Cerebellar nuclear complex (tissue), 1 donor: ENCODE results near the gene ACAT2.
"Not testable (repeated sequence)": the region's sequence is repeated elsewhere in the genome, so short reads cannot be mapped to it uniquely, and the experiment has no call there.

Experiments
- DNase-seq, 2 experiments: peaks; one replicate each; lab custom pipeline; 2025; lab: John Stamatoyannopoulos, UW

Gene ACAT2

GRCh38 chr6:159772196-159772595, 10.4 kb downstream of the ACAT2 start:
- no peak for DNase-seq

- DNase-seq: no peak
Observed at GRCh38 chr6:159777240-159777904, 15.5 kb downstream of the ACAT2 start.

- DNase-seq: no peak
Observed at GRCh38 chr6:159778131-159778530, 16.3 kb downstream of the ACAT2 start.

- no peak for DNase-seq
Observed at GRCh38 chr6:159778542-159779103, 16.8 kb downstream of the ACAT2 start.

- no peak for DNase-seq
Observed at GRCh38 chr6:159788276-159788675, 26.4 kb downstream of the ACAT2 start.

- DNase-seq: no peak
Observed at GRCh38 chr6:159788753-159789376, 27.0 kb downstream of the ACAT2 start.

- DNase-seq: peak; percentile 82 to 97
Observed at GRCh38 chr6:159789377-159790148, 27.7 kb downstream of the ACAT2 start, which contains the start of gene TCP1. TSS of gene TCP1 (minus strand) at chr6:159789602. CDS start at chr6:159789468, 134 bp downstream.

- peak; percentile 78 to 94 for DNase-seq
Observed at GRCh38 chr6:159790149-159790955, 28.5 kb downstream of the ACAT2 start, which contains the start of gene MRPL18. TSS of gene MRPL18 (plus strand) at chr6:159790467. CDS start at chr6:159790588, 121 bp downstream.

GRCh38 chr6:159790956-159791598, 29.2 kb downstream of the ACAT2 start:
- DNase-seq: no peak

- DNase-seq: not testable (repeated sequence)
Observed at GRCh38 chr6:159794976-159795375, 33.1 kb downstream of the ACAT2 start.

GRCh38 chr6:159797554-159797953, 35.7 kb downstream of the ACAT2 start:
- no peak for DNase-seq

- no peak for DNase-seq
Observed at GRCh38 chr6:159800141-159800865, 38.5 kb downstream of the ACAT2 start, which contains the start of gene PNLDC1. TSS of gene PNLDC1 (plus strand) at chr6:159800276. CDS start at chr6:159800308, 32 bp downstream.

- no peak for DNase-seq
Observed at GRCh38 chr6:159801935-159802334, 40.1 kb downstream of the ACAT2 start.

- DNase-seq: no peak
Observed at GRCh38 chr6:159804504-159804903, 42.7 kb downstream of the ACAT2 start.

- no peak for DNase-seq
Observed at GRCh38 chr6:159805440-159806020, 43.7 kb downstream of the ACAT2 start.

- no peak for DNase-seq
Observed at GRCh38 chr6:159806021-159806458, 44.2 kb downstream of the ACAT2 start.

- no peak for DNase-seq
Observed at GRCh38 chr6:159807150-159807858, 45.5 kb downstream of the ACAT2 start.

- DNase-seq: no peak
Observed at GRCh38 chr6:159808647-159809046, 46.8 kb downstream of the ACAT2 start.

- no peak for DNase-seq
Observed at GRCh38 chr6:159809149-159809548, 47.3 kb downstream of the ACAT2 start.
